Measurements from ENCODE around the gene AMHR2.
"Not testable (repeated sequence)": the region's sequence is repeated elsewhere in the genome, so short reads cannot be mapped to it uniquely, and the experiment has no call there.

Gene AMHR2

DNA sequence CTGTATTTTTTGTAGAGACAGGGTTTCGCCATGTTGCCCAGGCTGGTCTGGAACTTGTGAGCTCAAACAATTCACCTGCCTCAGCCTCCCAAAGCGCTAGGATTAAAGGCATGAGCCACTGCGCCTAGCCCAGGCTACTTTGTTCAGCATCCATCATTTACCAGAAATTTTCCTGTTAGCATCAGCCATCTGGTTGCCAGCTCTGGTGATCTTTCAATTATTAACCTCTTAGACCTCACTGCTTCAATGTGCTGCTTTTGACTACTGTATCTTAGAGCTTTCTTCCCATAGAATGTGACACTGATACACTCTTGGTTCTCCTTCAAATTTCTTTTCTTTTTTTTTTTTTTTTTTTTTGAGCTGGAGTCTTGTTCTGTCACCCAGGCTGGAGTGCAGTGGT, 5.4 kb upstream of the AMHR2 start:
- no peak for DNase-seq (ENCODE audit: low read depth)
- TF ChIP-seq, protein P1, sequence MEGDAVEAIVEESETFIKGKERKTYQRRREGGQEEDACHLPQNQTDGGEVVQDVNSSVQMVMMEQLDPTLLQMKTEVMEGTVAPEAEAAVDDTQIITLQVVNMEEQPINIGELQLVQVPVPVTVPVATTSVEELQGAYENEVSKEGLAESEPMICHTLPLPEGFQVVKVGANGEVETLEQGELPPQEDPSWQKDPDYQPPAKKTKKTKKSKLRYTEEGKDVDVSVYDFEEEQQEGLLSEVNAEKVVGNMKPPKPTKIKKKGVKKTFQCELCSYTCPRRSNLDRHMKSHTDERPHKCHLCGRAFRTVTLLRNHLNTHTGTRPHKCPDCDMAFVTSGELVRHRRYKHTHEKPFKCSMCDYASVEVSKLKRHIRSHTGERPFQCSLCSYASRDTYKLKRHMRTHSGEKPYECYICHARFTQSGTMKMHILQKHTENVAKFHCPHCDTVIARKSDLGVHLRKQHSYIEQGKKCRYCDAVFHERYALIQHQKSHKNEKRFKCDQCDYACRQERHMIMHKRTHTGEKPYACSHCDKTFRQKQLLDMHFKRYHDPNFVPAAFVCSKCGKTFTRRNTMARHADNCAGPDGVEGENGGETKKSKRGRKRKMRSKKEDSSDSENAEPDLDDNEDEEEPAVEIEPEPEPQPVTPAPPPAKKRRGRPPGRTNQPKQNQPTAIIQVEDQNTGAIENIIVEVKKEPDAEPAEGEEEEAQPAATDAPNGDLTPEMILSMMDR (IDR thresholded peaks at IDR 0.05; ENCODE audit: insufficient read depth, low read depth, low read length, missing control alignments) = no peak
- H3K4me3 ChIP-seq (ENCODE audit: low read length) = no peak overlapping the region

DNA sequence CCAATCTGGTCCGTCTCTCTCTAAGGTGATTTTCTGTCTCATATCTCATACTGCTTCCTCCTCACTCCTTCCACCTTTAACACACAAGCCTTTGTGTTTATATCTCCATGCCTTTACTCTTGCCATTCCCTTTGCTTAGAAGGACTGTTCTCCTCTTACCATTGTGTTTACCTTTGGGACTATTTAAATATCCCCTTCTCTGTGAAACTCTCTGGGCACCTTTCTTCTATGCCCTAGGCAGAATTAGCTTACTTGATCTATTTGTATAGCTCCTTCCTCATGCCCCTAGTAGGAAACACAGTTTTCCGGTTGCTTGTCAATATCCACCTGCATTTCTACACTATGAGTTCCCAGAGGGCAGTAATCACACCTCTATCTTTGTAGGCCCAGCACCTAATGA, 3.9 kb upstream of the AMHR2 start:
- no peak for DNase-seq (ENCODE audit: low read depth)
- TF ChIP-seq, protein P1 (IDR thresholded peaks at IDR 0.05; ENCODE audit: insufficient read depth, low read depth, low read length, missing control alignments) = no peak
- no peak overlapping the region for H3K4me3 ChIP-seq (ENCODE audit: low read length)

DNA sequence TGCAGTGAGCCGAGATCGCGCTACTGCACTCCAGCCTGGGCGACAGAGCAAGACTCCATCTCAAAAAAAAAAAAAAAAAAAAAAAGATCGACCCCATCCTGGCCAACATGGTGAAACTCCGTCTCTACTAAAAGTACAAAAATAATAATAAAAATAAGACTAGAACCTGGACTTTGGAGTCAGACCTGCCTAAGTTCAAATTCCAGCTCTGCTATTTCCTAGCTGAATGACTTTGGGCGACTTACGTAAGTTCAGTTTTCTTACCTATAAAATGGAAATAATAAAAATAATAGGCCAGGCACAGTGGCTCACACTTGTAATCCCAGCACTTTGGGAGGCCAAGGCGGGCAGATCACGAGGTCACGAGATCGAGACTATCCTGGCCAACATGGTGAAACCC, 1.4 kb upstream of the AMHR2 start:
- not testable (repeated sequence) for DNase-seq (ENCODE audit: low read depth); H3K4me3 ChIP-seq (ENCODE audit: low read length)

DNA sequence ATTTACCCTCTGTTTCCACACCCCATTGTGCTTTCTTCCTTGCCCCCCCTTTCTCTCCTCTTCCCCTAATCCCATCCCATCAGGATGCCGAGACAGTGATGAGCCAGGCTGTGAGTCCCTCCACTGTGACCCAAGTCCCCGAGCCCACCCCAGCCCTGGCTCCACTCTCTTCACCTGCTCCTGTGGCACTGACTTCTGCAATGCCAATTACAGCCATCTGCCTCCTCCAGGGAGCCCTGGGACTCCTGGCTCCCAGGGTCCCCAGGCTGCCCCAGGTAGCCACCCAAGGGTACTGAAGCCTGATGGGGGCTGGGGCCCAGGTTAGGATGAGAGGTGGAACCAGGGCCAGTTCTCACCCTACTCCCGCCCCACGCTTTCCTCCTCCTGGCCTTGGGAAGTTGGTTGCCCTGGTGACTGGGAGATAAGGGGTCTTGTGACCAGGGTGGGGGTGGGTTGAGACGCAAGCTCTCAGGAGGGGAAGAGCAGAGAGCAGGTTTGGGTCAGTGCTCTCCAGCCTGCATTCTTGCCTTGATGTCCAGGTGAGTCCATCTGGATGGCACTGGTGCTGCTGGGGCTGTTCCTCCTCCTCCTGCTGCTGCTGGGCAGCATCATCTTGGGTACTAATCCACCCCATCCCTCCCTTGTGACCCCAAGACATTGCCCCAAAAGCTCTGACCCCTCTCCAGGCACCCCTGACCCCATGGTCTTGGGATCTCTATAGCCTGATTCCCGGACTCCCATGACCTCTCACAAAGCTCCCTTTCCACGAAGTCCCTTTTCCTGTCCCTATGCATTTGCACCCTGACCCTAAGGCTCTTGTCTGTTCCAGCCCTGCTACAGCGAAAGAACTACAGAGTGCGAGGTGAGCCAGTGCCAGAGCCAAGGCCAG, 1.2 kb downstream of the AMHR2 start:
- no peak for DNase-seq (ENCODE audit: low read depth)
- H3K4me3 ChIP-seq (ENCODE audit: low read length) = no peak overlapping the region
- TF ChIP-seq, protein P1 (IDR thresholded peaks at IDR 0.05; ENCODE audit: insufficient read depth, low read depth, low read length, missing control alignments) = no peak

DNA sequence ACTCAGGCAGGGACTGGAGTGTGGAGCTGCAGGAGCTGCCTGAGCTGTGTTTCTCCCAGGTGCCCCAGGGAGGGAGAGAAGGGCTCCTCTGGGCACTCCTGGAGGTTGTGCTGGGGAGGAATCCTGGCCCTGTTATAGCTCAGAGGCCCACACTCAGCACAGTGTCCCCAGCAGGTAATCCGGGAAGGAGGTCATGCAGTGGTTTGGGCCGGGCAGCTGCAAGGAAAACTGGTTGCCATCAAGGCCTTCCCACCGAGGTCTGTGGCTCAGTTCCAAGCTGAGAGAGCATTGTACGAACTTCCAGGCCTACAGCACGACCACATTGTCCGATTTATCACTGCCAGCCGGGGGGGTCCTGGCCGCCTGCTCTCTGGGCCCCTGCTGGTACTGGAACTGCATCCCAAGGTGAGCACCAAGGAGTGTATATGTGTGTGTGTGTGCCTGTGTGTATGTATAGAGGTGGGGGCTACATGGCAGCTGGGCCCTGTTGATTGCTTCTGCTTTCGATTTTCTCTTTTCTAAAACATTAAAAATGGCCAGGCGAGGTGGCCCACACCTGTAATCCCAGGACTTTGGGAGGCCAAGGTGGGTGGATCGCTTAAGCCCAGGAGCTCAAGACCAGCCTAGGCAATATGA, 2.0 kb downstream of the AMHR2 start:
- H3K4me3 ChIP-seq (ENCODE audit: low read length) = no peak overlapping the region
- TF ChIP-seq, protein P1 (IDR thresholded peaks at IDR 0.05; ENCODE audit: insufficient read depth, low read depth, low read length, missing control alignments) = no peak
- DNase-seq (ENCODE audit: low read depth) = no peak

DNA sequence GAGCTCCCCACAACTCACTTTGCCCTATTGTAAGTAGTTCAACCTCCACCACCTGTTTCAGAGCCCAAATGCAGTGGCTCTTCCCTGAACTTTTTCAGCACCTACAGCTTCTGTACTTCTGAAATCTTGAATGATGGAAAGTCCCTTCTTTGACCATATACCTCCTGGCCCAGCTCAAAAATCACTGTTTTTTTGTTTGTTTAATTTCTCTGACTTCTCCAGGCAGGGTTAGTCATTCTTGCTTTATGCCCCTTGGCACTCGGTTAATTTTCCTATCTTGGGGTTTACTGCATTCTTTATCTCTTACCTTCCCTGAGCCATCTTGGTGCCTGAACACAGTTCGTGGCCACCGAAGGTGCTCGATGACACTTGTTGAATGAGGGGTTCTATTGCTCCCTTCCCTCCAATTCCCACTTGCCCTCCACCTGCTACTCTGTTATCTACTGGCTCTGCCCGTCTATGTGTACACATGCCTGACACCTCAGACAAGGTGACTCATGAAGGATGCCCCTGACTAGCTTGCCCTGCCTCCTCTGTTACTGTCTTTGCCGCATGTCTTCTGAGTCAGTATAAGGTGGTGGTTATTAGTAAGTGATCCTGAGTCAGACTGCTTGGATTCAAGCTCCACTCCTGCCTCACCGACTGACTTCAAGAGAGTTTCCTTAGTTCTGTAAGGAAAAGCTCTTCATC, 4.4 kb downstream of the AMHR2 start:
- TF ChIP-seq, protein P1 (IDR thresholded peaks at IDR 0.05; ENCODE audit: insufficient read depth, low read depth, low read length, missing control alignments) = no peak
- no peak overlapping the region for H3K4me3 ChIP-seq (ENCODE audit: low read length)
- DNase-seq (ENCODE audit: low read depth) = peak; percentile 99

DNA sequence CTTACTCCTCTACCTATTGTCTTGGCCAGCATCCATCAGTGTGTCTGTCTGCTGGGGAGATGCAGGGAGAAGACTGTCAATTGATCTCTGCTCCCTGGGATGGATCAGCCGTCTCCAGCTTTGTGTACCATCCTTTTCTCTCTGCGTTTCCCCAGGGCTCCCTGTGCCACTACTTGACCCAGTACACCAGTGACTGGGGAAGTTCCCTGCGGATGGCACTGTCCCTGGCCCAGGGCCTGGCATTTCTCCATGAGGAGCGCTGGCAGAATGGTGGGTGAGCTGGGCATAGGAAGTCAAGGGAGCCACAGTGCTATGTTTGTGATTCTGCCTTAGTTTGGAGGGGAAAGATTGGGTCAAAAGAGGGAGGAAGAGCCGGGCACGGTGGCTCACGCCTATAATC, 5.1 kb downstream of the AMHR2 start:
- no peak overlapping the region for H3K4me3 ChIP-seq (ENCODE audit: low read length)
- DNase-seq (ENCODE audit: low read depth) = no peak
- TF ChIP-seq, protein P1 (IDR thresholded peaks at IDR 0.05; ENCODE audit: insufficient read depth, low read depth, low read length, missing control alignments) = no peak
